HepG2 (cell line): ENCODE data around the gene SNHG17. TPM values are rescaled to one million over a fixed set of nuclear protein-coding genes. Genes with fewer than 3 reads are reported as not detected.

Experiments
- ATF2 ChIP-seq: sonication (generic); formaldehyde crosslinking; IDR thresholded peaks from 2 replicates; pipeline ENCODE4 v1.4.0; 2020; ENCODE audit warnings: missing genetic modification reagents
- ATF4 ChIP-seq, 2 experiments: fragments of 450-650 bp in 1 of 2; sonication (generic) in 1 of 2; formaldehyde crosslinking; IDR thresholded peaks; 2 replicates each; pipeline versions ENCODE4 v1.5.0 to v1.8.0; 2020 to 2022; ENCODE audit warnings: mild to moderate bottlenecking in 1 of 2, missing genetic modification reagents in 1 of 2
- BHLHE40 ChIP-seq: IDR thresholded peaks from 2 replicates; pipeline ENCODE4 v1.6.1; 2011; ENCODE audit warnings: low read length, improper control_type of control experiment
- CBX5 ChIP-seq: sonication (generic); formaldehyde crosslinking; IDR thresholded peaks from 2 replicates; pipeline ENCODE4 v1.4.0; 2020; ENCODE audit warnings: missing genetic modification reagents, borderline replicate concordance
- CC2D1A ChIP-seq: sonication (generic); formaldehyde crosslinking; IDR thresholded peaks from 2 replicates; pipeline ENCODE4 v1.8.1; 2023; ENCODE audit warnings: mild to moderate bottlenecking, missing genetic modification reagents
- ERF ChIP-seq: IDR thresholded peaks from 2 replicates; pipeline ENCODE4 v1.6.1; 2018; ENCODE audit warnings: missing biosample characterization, missing genetic modification reagents
- GLMP ChIP-seq: sonication (generic); formaldehyde crosslinking; IDR thresholded peaks from 2 replicates; pipeline ENCODE4 v1.9.0; 2021; ENCODE audit warnings: missing genetic modification reagents, mild to moderate bottlenecking, borderline replicate concordance
- HMG20B ChIP-seq: conservative IDR thresholded peaks from 2 replicates; pipeline ENCODE4 v1.6.1; 2016; ENCODE audit warnings: missing genetic modification reagents, missing compliant biosample characterization
- JDP2 ChIP-seq: sonication (generic); formaldehyde crosslinking; IDR thresholded peaks from 2 replicates; pipeline ENCODE4 v1.8.1; 2022; ENCODE audit warnings: missing genetic modification reagents, borderline replicate concordance
- PITX1 ChIP-seq: sonication (generic); formaldehyde crosslinking; IDR thresholded peaks from 2 replicates; pipeline ENCODE4 v1.5.1; 2020; ENCODE audit warnings: mild to moderate bottlenecking, missing genetic modification reagents
- RBFOX2 ChIP-seq: fragments of 200-400 bp; formaldehyde crosslinking; IDR thresholded peaks from 2 replicates; pipeline ENCODE4 v1.6.1; 2017; ENCODE audit warnings: low read depth, mild to moderate bottlenecking, low read length
- RXRA ChIP-seq: sonication (generic); formaldehyde crosslinking; IDR thresholded peaks from 2 replicates; pipeline ENCODE4 v1.5.1; 2020; ENCODE audit warnings: missing genetic modification reagents
- SRSF1 ChIP-seq: fragments of 200-400 bp; formaldehyde crosslinking; optimal IDR thresholded peaks from 2 replicates; pipeline ENCODE3; 2017; ENCODE audit warnings: mild to moderate bottlenecking, low read depth, low read length, moderate library complexity
- THYN1 ChIP-seq: sonication (generic); formaldehyde crosslinking; IDR thresholded peaks from 2 replicates; pipeline ENCODE4 v1.8.1; 2023; ENCODE audit warnings: low read depth, mild to moderate bottlenecking, moderate library complexity, missing genetic modification reagents, borderline replicate concordance
- ZBTB38 ChIP-seq: sonication (generic); formaldehyde crosslinking; IDR thresholded peaks from 2 replicates; pipeline ENCODE4 v1.5.1; 2020; ENCODE audit warnings: mild to moderate bottlenecking, missing genetic modification reagents
- ZNF136 ChIP-seq: sonication (generic); formaldehyde crosslinking; IDR thresholded peaks from 2 replicates; pipeline ENCODE4 v1.8.1; 2022; ENCODE audit warnings: low read depth, mild to moderate bottlenecking, moderate library complexity, missing genetic modification reagents
- ZNF264 ChIP-seq: sonication (generic); formaldehyde crosslinking; IDR thresholded peaks from 2 replicates; pipeline ENCODE4 v1.4.0; 2020; ENCODE audit warnings: missing genetic modification reagents
- ZNF331 ChIP-seq: sonication (generic); formaldehyde crosslinking; IDR thresholded peaks from 2 replicates; pipeline ENCODE4 v1.4.0; 2020; ENCODE audit warnings: missing genetic modification reagents
- ZNF674 ChIP-seq: sonication (generic); formaldehyde crosslinking; IDR thresholded peaks from 2 replicates; pipeline ENCODE4 v1.5.0; 2020; ENCODE audit warnings: low read depth, mild to moderate bottlenecking, missing genetic modification reagents
- ZNF850 ChIP-seq: sonication (generic); formaldehyde crosslinking; conservative IDR thresholded peaks from 2 replicates; pipeline ENCODE4 v1.9.0; 2021; ENCODE audit warnings: mild to moderate bottlenecking, missing genetic modification reagents
- ZSCAN21 ChIP-seq: sonication (generic); formaldehyde crosslinking; IDR thresholded peaks from 2 replicates; pipeline ENCODE4 v1.8.0; 2022; ENCODE audit warnings: mild to moderate bottlenecking, missing genetic modification reagents, moderate library complexity, borderline replicate concordance
- ZSCAN22 ChIP-seq: sonication (generic); formaldehyde crosslinking; IDR thresholded peaks from 2 replicates; pipeline ENCODE4 v1.4.0; 2020; ENCODE audit warnings: mild to moderate bottlenecking, missing genetic modification reagents
- polyA plus RNA-seq, 8 experiments: library from polyadenylated mRNA; depleted of rRNA in 3 of 8; stranded (reverse) in 7 of 8; unstranded in 1 of 8; fragments of >200 nt; fragmentation: Illumina TruSeq in 4 of 8; extraction: Trizol in 4 of 8; gene quantifications; 2 replicates each; pipeline versions ENCODE4 v1.2.1 to v1.2.3, GENCODE V29; 2011 to 2016; ENCODE audit warnings: low read depth in 4 of 8, missing spikeins in 1 of 8, mixed read lengths in 1 of 8; ENCODE audit not compliant: insufficient read depth in 1 of 8
- total RNA-seq, 5 experiments: library from RNA; depleted of rRNA; stranded (reverse); fragments of >200 nt; fragmentation: Illumina TruSeq; extraction: Trizol; gene quantifications; 2 replicates each; pipeline ENCODE4 v1.2.3, GENCODE V29; 2016; ENCODE audit warnings: low read depth in 1 of 5

The SNHG17 gene
- total and polyA plus RNA-seq, 2 of the 13 experiments (the other 11 are each of a cell fraction or from before 2014, with no cell fraction given): 26.2 to 41.2 TPM

GRCh38 chr20:38447931-38448675, 13.0 kb upstream of the SNHG17 start (continued):
- peak in 1 of 2 experiments; percentile 40; a peak in 2 of 4 replicates for TF ChIP-seq ATF4 (CRISPR knock-in tag; IDR thresholded peaks at IDR 0.05)
- TF ChIP-seq THYN1: no peak
- no peak; the same call in 1 of the 2 replicates for TF ChIP-seq RXRA (CRISPR knock-in tag)
- TF ChIP-seq CC2D1A: no peak
- peak; percentile 97 for TF ChIP-seq ZNF331 (CRISPR knock-in tag)
- TF ChIP-seq GLMP (CRISPR knock-in tag): no peak
- TF ChIP-seq ZNF264 (CRISPR knock-in tag): peak; percentile 83
- no peak for TF ChIP-seq ZNF136 (CRISPR knock-in tag)
- no peak for TF ChIP-seq SRSF1
- no peak for TF ChIP-seq JDP2 (CRISPR knock-in tag)
- TF ChIP-seq PITX1: peak; percentile 51
- peak; percentile 43; the same call in 1 of the 2 replicates for TF ChIP-seq ATF2
- peak; percentile 78 for TF ChIP-seq ZSCAN21 (CRISPR knock-in tag)
- TF ChIP-seq RBFOX2: no peak
- TF ChIP-seq ZBTB38 (CRISPR knock-in tag): peak; percentile 98
- peak; percentile 62 for TF ChIP-seq ERF (CRISPR knock-in tag)
- no peak for TF ChIP-seq BHLHE40
- 0 out of 2 replicates have a peak, but pooled peaks have one; percentile 18 for TF ChIP-seq HMG20B (CRISPR knock-in tag)
- peak; percentile 55 for TF ChIP-seq CBX5 (CRISPR knock-in tag)
- no peak for TF ChIP-seq ZNF850 (CRISPR knock-in tag)
- TF ChIP-seq ZSCAN22: no peak
- TF ChIP-seq ZNF674 (CRISPR knock-in tag): no peak
